ENCODE results near the gene ARHGAP40.

DNA sequence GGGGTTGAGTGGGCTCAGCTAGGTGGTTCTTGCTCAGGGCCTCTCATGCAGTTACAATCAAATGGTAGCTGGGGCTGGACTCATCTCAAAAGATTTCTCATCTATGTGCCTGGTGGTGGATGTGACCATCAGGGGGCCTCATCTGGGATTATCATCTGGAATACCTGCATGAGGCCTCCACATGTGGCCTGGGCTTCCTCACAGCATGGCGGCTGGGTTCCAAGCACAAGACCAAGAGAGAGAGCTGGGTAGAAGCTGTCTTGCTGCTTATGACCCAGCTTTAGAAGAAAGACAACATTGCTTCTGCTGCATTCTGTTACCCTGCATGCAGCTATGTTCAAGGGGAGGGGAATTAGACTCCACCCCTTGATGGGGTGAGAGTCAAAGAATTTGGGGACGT, 22.5 kb downstream of the ARHGAP40 start:
- TF ChIP-seq, protein P1, sequence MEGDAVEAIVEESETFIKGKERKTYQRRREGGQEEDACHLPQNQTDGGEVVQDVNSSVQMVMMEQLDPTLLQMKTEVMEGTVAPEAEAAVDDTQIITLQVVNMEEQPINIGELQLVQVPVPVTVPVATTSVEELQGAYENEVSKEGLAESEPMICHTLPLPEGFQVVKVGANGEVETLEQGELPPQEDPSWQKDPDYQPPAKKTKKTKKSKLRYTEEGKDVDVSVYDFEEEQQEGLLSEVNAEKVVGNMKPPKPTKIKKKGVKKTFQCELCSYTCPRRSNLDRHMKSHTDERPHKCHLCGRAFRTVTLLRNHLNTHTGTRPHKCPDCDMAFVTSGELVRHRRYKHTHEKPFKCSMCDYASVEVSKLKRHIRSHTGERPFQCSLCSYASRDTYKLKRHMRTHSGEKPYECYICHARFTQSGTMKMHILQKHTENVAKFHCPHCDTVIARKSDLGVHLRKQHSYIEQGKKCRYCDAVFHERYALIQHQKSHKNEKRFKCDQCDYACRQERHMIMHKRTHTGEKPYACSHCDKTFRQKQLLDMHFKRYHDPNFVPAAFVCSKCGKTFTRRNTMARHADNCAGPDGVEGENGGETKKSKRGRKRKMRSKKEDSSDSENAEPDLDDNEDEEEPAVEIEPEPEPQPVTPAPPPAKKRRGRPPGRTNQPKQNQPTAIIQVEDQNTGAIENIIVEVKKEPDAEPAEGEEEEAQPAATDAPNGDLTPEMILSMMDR (IDR thresholded peaks at IDR 0.05), result no peak
- TF ChIP-seq POLR2A (IDR thresholded peaks at IDR 0.05), result no peak

Measured in uterus (tissue), 2 donors.